Suprapubic skin (tissue), 4 donors: ENCODE results near the gene C1orf21.

ENCODE experiments used
- EP300 ChIP-seq: sonication (generic); formaldehyde crosslinking; IDR thresholded peaks from one replicate; pipeline ENCODE4 v1.6.1; 2017; ENCODE audit warnings: antibody characterized with exemption
- POLR2AphosphoS5 ChIP-seq, 3 donors: sonication (generic); formaldehyde crosslinking; IDR thresholded peaks; one replicate each; pipeline ENCODE4 v1.6.1; 2017; ENCODE audit warnings: antibody characterized with exemption in 3 of 3
- TF ChIP-seq, protein P1 (sequence below), 2 donors: fragments of 200-600 bp in 1 of 2; fragments of 450-650 bp in 1 of 2; sonication (generic) in 1 of 2; IDR thresholded peaks; one replicate each; pipeline ENCODE4 v1.5.1; 2016 to 2019; ENCODE audit warnings: antibody characterized with exemption in 2 of 2, mild to moderate bottlenecking in 1 of 2, moderate library complexity in 1 of 2

DNA sequence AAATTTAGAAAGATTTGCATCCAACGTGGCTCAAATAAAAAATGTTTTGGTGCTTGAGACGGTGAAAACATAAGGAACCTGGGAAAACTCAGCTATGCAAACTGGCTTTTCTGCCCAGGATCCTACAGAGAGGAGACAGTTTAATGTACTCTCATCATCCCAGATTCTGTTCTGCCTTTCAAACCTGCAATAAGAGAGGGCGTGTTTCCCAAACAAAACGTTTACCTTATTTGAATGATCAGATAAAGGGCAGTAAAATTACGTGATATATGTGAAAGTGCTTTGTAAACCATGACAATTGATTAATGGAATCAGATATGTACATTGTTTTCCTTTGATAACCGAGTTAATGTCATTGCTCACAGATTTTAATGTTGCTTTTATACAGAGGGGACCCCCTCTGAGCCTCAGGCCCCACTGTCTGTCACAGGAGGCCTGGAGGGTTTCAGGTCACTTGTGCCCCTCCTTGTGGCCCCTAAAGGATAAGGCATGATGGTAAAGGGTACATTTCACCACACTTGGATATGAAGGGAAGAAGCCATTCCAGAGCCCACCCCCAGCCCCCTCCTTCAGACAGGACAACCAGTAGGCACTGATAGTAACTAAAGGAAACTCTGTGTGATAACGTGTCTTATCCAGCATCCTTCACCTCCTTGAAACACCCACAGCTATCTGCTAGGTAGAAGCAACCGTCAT is 210.3 kb downstream of the C1orf21 start:
- TF ChIP-seq POLR2AphosphoS5 (IDR thresholded peaks at IDR 0.05) (no peak), EP300 (no peak)
- TF ChIP-seq, protein P1, sequence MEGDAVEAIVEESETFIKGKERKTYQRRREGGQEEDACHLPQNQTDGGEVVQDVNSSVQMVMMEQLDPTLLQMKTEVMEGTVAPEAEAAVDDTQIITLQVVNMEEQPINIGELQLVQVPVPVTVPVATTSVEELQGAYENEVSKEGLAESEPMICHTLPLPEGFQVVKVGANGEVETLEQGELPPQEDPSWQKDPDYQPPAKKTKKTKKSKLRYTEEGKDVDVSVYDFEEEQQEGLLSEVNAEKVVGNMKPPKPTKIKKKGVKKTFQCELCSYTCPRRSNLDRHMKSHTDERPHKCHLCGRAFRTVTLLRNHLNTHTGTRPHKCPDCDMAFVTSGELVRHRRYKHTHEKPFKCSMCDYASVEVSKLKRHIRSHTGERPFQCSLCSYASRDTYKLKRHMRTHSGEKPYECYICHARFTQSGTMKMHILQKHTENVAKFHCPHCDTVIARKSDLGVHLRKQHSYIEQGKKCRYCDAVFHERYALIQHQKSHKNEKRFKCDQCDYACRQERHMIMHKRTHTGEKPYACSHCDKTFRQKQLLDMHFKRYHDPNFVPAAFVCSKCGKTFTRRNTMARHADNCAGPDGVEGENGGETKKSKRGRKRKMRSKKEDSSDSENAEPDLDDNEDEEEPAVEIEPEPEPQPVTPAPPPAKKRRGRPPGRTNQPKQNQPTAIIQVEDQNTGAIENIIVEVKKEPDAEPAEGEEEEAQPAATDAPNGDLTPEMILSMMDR (IDR thresholded peaks at IDR 0.05) = no peak
